Ovary (tissue), 9 donors: Measurements from ENCODE around the gene FGD5. TPM values are rescaled to one million over a fixed set of nuclear protein-coding genes. Genes with fewer than 3 reads are reported as not detected.

ENCODE experiments used
- DNase-seq, 5 donors: peaks; one replicate each; pipeline ENCODE4 v3.0.0-alpha.2; 2019 to 2020
- H3K27ac ChIP-seq, 2 donors: fragments of 200-600 bp; one replicate each; pipeline versions ENCODE4 v1.5.1 to v1.8.0; 2019 to 2022
- H3K27me3 ChIP-seq: fragments of 200-600 bp; one replicate; pipeline ENCODE4 v1.8.0; 2022
- H3K36me3 ChIP-seq: fragments of 200-600 bp; sonication (generic); one replicate; pipeline ENCODE4 v1.5.1; 2019
- H3K4me1 ChIP-seq: one replicate; pipeline ENCODE4 v1.8.1; 2013; ENCODE audit warnings: mild to moderate bottlenecking, moderate library complexity; ENCODE audit not compliant: insufficient read depth
- H3K4me3 ChIP-seq: fragments of 200-600 bp; sonication (generic); one replicate; pipeline ENCODE4 v1.5.1; 2017
- H3K9me3 ChIP-seq, 2 donors: fragments of 200-600 bp in 1 of 2; sonication (generic) in 1 of 2; one replicate each; pipeline versions ENCODE4 v1.5.1 to v1.8.1; 2013 to 2019; ENCODE audit warnings: mild to moderate bottlenecking in 1 of 2, moderate library complexity in 1 of 2
- CTCF ChIP-seq, 3 donors: fragments of 450-650 bp in 2 of 3; fragments of 200-600 bp in 1 of 3; IDR thresholded peaks; one replicate each; pipeline versions ENCODE4 v1.5.1 to v1.8.0; 2016 to 2022; ENCODE audit warnings: antibody characterized with exemption in 3 of 3, mild to moderate bottlenecking in 1 of 3
- EP300 ChIP-seq: sonication (generic); formaldehyde crosslinking; IDR thresholded peaks from one replicate; pipeline ENCODE4 v1.6.1; 2017; ENCODE audit warnings: antibody characterized with exemption
- POLR2A ChIP-seq: fragments of 450-650 bp; IDR thresholded peaks from one replicate; pipeline ENCODE4 v1.6.1; 2017; ENCODE audit warnings: antibody characterized with exemption, mild to moderate bottlenecking, moderate library complexity
- WGBS, 3 donors: extraction: QIAGEN DNeasy Blood & Tissue Kit in 1 of 3; methylation state at CpG; one replicate each; pipeline versions ENCODE4 v1.1.5 to v1.1.7; 2013 to 2017; 5-methylcytosine and 5-hydroxymethylcytosine counted together
- intact Hi-C, 4 donors: fragments of 100-400 bp; cut with DNase I; formaldehyde crosslinking; loops; one replicate each; pipeline versions ENCODE4 v1.11.0 to v1.15.1; 2022 to 2023
- polyA plus RNA-seq, 2 donors: library from polyadenylated mRNA; stranded (reverse); fragments of 200-250 nt in 1 of 2; fragments of 350-450 nt in 1 of 2; fragmentation: Illumina TruSeq in 1 of 2; extraction: RNeasy Lipid Tissue Mini Kit (QIAGEN cat#74804) in 1 of 2; gene quantifications; one replicate each; pipeline ENCODE4 v1.2.3, GENCODE V29; 2013 to 2014
- total RNA-seq, 7 donors: library from RNA; depleted of rRNA in 2 of 7; stranded (reverse); fragments of >200 nt in 2 of 7; fragmentation: NEBNext Ultra II Directional in 3 of 7; extraction: Animal tissue kit (Norgen Biotek cat#: 25700) in 3 of 7; gene quantifications; one replicate each; pipeline versions ENCODE4 v1.1.0 to v1.2.4, GENCODE V29; 2016 to 2023
- donor health status: DM: no; HTN: no; CAD: no; lungs with moderate emphysema.
- donor health status: DM: no; HTN: no; CAD: no.
- donor health status: Bipolar disorder and iron deficiency.
- donor health status: DM: yes; HTN: yes; CAD: no.
- donor health status: DM: no; HTN: no; CAD: no.
- donor health status: DM: yes; HTN: yes; CAD: no.

FGD5 gene
- total and polyA plus RNA-seq, 9 donors: 5.1 to 38.3 (median 13.0) TPM

GRCh38 chr3:14810070-14810791 is 8.5 kb upstream of the FGD5 start:
- peak overlapping the region; percentile 66 for H3K4me3 ChIP-seq
- no peaks in the 10 kb centered on the region for H3K9me3 ChIP-seq
- H3K36me3 ChIP-seq: no peaks in the 10 kb centered on the region
- intact Hi-C loops: no loop called here
- peak in 4 of 5 donors; percentile 40 to 59 (median 46) for DNase-seq
- no peak for TF ChIP-seq EP300
- H3K27me3 ChIP-seq: no peaks in the 10 kb centered on the region
- WGBS, 3 donors: 1 to 2% (median 2%) methylated on average over 47 to 84 of the region's 85 CpGs
- H3K4me1 ChIP-seq: peaks cover 3% of the 10 kb centered on the region
- peak overlapping the region; percentile 70 to 74 for H3K27ac ChIP-seq

DNA sequence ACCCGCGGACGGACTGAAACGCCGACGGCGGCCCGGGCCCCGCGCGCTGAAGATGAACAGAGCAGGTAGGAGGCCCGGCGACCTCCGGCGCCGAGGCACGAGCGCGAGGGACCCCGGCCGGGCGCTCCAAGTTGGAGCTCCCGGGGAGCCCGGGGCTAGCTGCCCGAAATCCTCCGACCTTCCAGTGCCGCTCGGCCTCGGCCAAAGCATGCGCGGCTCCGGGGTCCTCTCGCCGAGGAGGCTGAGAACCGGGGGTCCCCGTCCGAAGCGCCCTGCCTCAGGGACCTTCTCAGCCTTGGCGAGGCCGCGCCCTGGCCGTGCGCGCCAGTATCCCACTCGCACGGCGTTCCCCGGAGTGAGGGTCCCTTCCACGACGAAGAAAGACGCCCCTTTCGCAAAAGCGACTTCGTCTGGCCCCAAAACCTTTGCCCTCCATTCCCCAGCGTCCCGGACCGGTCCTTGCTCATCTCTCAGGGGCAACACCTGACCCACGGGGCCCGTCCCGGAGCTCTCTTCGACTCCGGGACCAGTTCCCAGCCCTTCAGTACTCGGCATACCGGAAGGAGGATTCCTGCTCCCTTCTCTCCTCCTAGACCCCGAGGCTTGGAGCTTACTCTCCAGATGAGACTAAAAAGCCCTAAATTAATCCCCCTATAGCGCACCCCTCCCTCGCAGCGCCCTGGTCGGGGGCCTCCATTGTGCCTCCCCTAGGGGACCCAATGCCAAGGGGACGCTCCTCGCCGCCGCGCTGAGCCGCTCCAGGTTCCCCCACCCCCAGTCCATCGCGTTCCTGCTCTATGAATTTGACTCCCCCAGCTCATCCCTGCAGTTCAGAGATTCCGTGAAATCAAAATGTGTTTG is 7.7 kb upstream of the FGD5 start:
- intact Hi-C loops: no loop called here
- H3K4me1 ChIP-seq: peaks cover 3% of the 10 kb centered on the region
- WGBS, 3 donors: 0 to 1% (median 1%) methylated on average over 46 to 78 of the region's 78 CpGs

DNA sequence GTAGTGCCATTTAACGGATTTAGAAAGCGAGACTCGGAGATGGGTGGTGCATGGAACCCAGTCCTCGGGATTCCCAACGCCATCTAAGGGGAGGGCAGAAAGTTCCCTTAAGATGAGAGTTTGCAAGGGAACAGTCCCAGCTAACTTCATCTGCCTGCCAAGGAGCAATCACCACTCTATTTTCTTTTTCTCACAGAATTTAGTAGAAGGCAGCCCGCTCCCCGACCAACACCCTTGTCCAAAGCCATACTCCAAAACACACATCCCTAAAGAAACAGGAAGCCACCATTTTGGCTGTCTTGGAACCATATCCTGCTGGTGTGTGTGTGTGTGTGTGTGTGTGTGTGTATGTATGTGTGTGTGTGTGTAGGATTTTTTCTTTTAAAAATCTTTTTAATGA is 7.1 kb upstream of the FGD5 start:
- Histone ChIP-seq H3K27ac (peak overlapping the region; percentile 70 to 74), H3K4me3 (peak overlapping the region; percentile 66), H3K36me3 (no peaks in the 10 kb centered on the region), H3K9me3 (no peaks in the 10 kb centered on the region), H3K27me3 (no peaks in the 10 kb centered on the region), H3K4me1 (peaks cover 3% of the 10 kb centered on the region)
- intact Hi-C loops: no loop called here
- no peak for TF ChIP-seq CTCF (IDR thresholded peaks at IDR 0.05)
- no peak for TF ChIP-seq EP300
- TF ChIP-seq POLR2A: no peak
- DNase-seq: peak in 1 of 5 donors; percentile 18
- WGBS, 3 donors: 19 to 25% (median 22%) methylated on average over 7 of the region's 7 CpGs

More for the DNA sequence above, 7.7 kb upstream of the FGD5 start:
- Histone ChIP-seq H3K9me3 (no peaks in the 10 kb centered on the region), H3K27ac (peak overlapping the region; percentile 70 to 74), H3K36me3 (no peaks in the 10 kb centered on the region), H3K27me3 (no peaks in the 10 kb centered on the region), H3K4me3 (peak overlapping the region; percentile 66)
- DNase-seq: peak in 3 of 5 donors; percentile 40 to 56 (median 47)
- no peak for TF ChIP-seq EP300
- no peak for TF ChIP-seq CTCF (IDR thresholded peaks at IDR 0.05)
- TF ChIP-seq POLR2A: no peak

GRCh38 chr3:14812196-14812790 is 6.5 kb upstream of the FGD5 start:
- intact Hi-C loops: no loop called here
- 79 to 81% (median 80%) methylated on average over 9 of the region's 9 CpGs for WGBS, 3 donors
- Histone ChIP-seq H3K27me3 (no peaks in the 10 kb centered on the region), H3K27ac (no peak overlapping the region), H3K4me3 (peak overlapping the region; percentile 66), H3K36me3 (no peaks in the 10 kb centered on the region), H3K4me1 (peaks cover 3% of the 10 kb centered on the region), H3K9me3 (no peaks in the 10 kb centered on the region)
- no peak for TF ChIP-seq CTCF (IDR thresholded peaks at IDR 0.05)
- TF ChIP-seq EP300: no peak
- TF ChIP-seq POLR2A: no peak
- peak in 1 of 5 donors; percentile 11 for DNase-seq
